GM12878 (cell line): ENCODE data around the gene HOXA2. TPM values are rescaled to one million over a fixed set of nuclear protein-coding genes. Genes with fewer than 3 reads are reported as not detected.

ENCODE experiments used
- ATAC-seq: fragments of 200-7000 bp; cut with Tn5 transposase; 3 replicates; pipeline ENCODE4 v1.9.1; 2020; ENCODE audit warnings: mild to moderate bottlenecking, moderate library complexity
- BruUV-seq: library from RNA; stranded (reverse); fragments of 400-500 nt; replicated peaks from 2 replicates; lab custom pipeline; 2021; lab: Mats Ljungman, UMichigan
- CTCF ChIA-PET: fragments of 300-600 bp; sonication (Branson Sonifier 250); formaldehyde crosslinking; extraction: SDS; loops from one replicate; lab custom pipeline; 2021; ENCODE audit warnings: inconsistent platforms; lab: Yijun Ruan, JAX
- POLR2A ChIA-PET: fragments of 350-600 bp; formaldehyde crosslinking; extraction: SDS; loops from one replicate; lab custom pipeline; 2021; ENCODE audit warnings: inconsistent platforms; lab: Charles Lee
- RAD21 ChIA-PET: fragments of 300-600 bp; sonication (Branson Sonifier 250); formaldehyde crosslinking; loops from one replicate; lab custom pipeline; 2023; ENCODE audit warnings: antibody characterized with exemption; ENCODE audit not compliant: unreplicated experiment; lab: Charles Lee
- SMC1A ChIA-PET: fragments of 300-600 bp; sonication (Branson Sonifier 250); formaldehyde crosslinking; loops from one replicate; lab custom pipeline; 2023; ENCODE audit not compliant: unreplicated experiment, uncharacterized antibody; lab: Charles Lee
- DNase-seq: peaks from one replicate; pipeline ENCODE4 v3.0.0-alpha.2; 2011; ENCODE audit warnings: low read depth, low spot score
- FAIRE-seq: peaks from 3 replicates; lab custom pipeline; 2011; peaks lifted over from hg19 to GRCh38; lab: Jason Lieb, UNC
- H2AFZ ChIP-seq: 2 replicates; pipeline ENCODE4 v1.6.0; 2011; ENCODE audit warnings: low read depth, low read length, control low read depth; ENCODE audit not compliant: control insufficient read depth
- H3K27ac ChIP-seq: 2 replicates; pipeline ENCODE4 v1.5.1; 2011; ENCODE audit warnings: control low read depth; ENCODE audit not compliant: control insufficient read depth, insufficient read depth
- H3K27me3 ChIP-seq, 2 experiments: replicated peaks in 1 of 2; 2 replicates each; pipeline versions ENCODE4 v1.6.0 to v1.6.1; 2011; ENCODE audit warnings: low read length in 1 of 2; ENCODE audit not compliant: control insufficient read depth in 2 of 2, insufficient read depth in 2 of 2
- H3K36me3 ChIP-seq, 2 experiments: 2 replicates each; pipeline ENCODE4 v1.5.1; 2011; ENCODE audit warnings: low read length in 1 of 2; ENCODE audit not compliant: control insufficient read depth in 2 of 2, insufficient read depth in 2 of 2
- H3K4me1 ChIP-seq: 2 replicates; pipeline ENCODE4 v1.6.1; 2011; ENCODE audit warnings: mild to moderate bottlenecking, low read length, moderate library complexity, mixed read lengths; ENCODE audit not compliant: control insufficient read depth, insufficient read depth
- H3K4me2 ChIP-seq: 2 replicates; pipeline ENCODE4 v1.6.0; 2011; ENCODE audit warnings: control low read depth; ENCODE audit not compliant: control insufficient read depth, insufficient read depth
- H3K4me3 ChIP-seq: fragments of 200-600 bp; sonication (generic); 2 replicates; pipeline ENCODE4 v1.5.1; 2016
- H3K79me2 ChIP-seq: 2 replicates; pipeline ENCODE4 v1.6.0; 2011; ENCODE audit warnings: low read length; ENCODE audit not compliant: control insufficient read depth, insufficient read depth
- H3K9ac ChIP-seq: 2 replicates; pipeline ENCODE4 v1.8.0; 2011; ENCODE audit warnings: low read length, control low read depth, mixed read lengths; ENCODE audit not compliant: control insufficient read depth, insufficient read depth
- H3K9me3 ChIP-seq: replicated peaks from 3 replicates; pipeline ENCODE4 v1.5.1; 2011; ENCODE audit warnings: mild to moderate bottlenecking, low read length; ENCODE audit not compliant: control insufficient read depth, insufficient read depth
- H4K20me1 ChIP-seq: 2 replicates; pipeline ENCODE4 v1.6.0; 2011; ENCODE audit not compliant: control insufficient read depth, insufficient read depth
- IRF4 ChIP-seq: IDR thresholded peaks from 2 replicates; pipeline ENCODE4 v1.6.1; 2011; ENCODE audit warnings: low read depth, low read length
- SREBF1 ChIP-seq: IDR thresholded peaks from 2 replicates; pipeline ENCODE4 v1.6.1; 2012; ENCODE audit warnings: mild to moderate bottlenecking, low read length
- SUZ12 ChIP-seq: fragments of 200-600 bp; sonication (generic); IDR thresholded peaks from one replicate; pipeline ENCODE4 v1.6.1; 2018; ENCODE audit warnings: antibody characterized with exemption, mild to moderate bottlenecking; ENCODE audit not compliant: unreplicated experiment
- YBX1 ChIP-seq: fragments of 450-650 bp; IDR thresholded peaks from 2 replicates; pipeline ENCODE4 v1.6.1; 2016; ENCODE audit warnings: antibody characterized with exemption
- WGBS: methylation state at CpG from one replicate; pipeline ENCODE4 v1.1.6; 2016; ENCODE audit warnings: low lambda C conversion rate; ENCODE audit not compliant: insufficient replicate concordance, insufficient coverage; ENCODE audit errors: missing lambda C conversion rate; 5-methylcytosine and 5-hydroxymethylcytosine counted together
- in situ Hi-C: fragments of 300-500 bp; cut with MboI; formaldehyde crosslinking; loops from 9 replicates; pipeline ENCODE4 v1.14.3; 2018; ENCODE audit warnings: mixed read lengths
- intact Hi-C: fragments of 100-400 bp; cut with micrococcal nuclease; formaldehyde crosslinking; loops from one replicate; pipeline ENCODE4 v1.14.2; 2022; ENCODE audit not compliant: unreplicated experiment
- polyA plus RNA-seq, 11 experiments: library from polyadenylated mRNA; depleted of rRNA in 4 of 11; unstranded in 6 of 11; stranded (reverse) in 5 of 11; fragments of >200 nt; fragmentation: Nextera tagmentation in 4 of 11; fragmentation: Illumina TruSeq in 1 of 11; extraction: Ambion mirVana in 4 of 11; extraction: Trizol in 1 of 11; gene quantifications; 1 replicate in 1 of 11; 2 replicates in 10 of 11; pipeline versions ENCODE4 v1.2.1 to v1.2.3, GENCODE V29; 2011 to 2016; ENCODE audit warnings: inconsistent platforms in 2 of 11, missing spikeins in 2 of 11, low read depth in 1 of 11
- total RNA-seq, 4 experiments: library from RNA; depleted of rRNA in 3 of 4; stranded (reverse); fragments of >200 nt in 3 of 4; fragmentation: Illumina TruSeq in 1 of 4; extraction: Trizol in 1 of 4; gene quantifications; 2 replicates each; pipeline versions ENCODE4 v1.2.1 to v1.2.3, GENCODE V29; 2013 to 2021
- TF ChIP-seq, protein P1 (sequence below): IDR thresholded peaks from 2 replicates; pipeline ENCODE4 v1.6.1; 2011; ENCODE audit warnings: borderline replicate concordance, low read depth, mild to moderate bottlenecking, moderate library complexity, low read length; ENCODE audit not compliant: insufficient read depth, poor library complexity, severe bottlenecking
- TF ChIP-seq, protein P2 (sequence below): fragments of 450-650 bp; IDR thresholded peaks from 2 replicates; pipeline ENCODE4 v1.6.1; 2017; ENCODE audit warnings: mild to moderate bottlenecking, moderate library complexity

HOXA2 gene
- total and polyA plus RNA-seq, 10 of the 15 experiments (the other 5 are each of a cell fraction or from before 2014, with no cell fraction given), result not detected

- BruUV-seq, result no TSS peak
- TF ChIP-seq YBX1 (no peak), IRF4 (no peak), SUZ12 (peak; percentile 17), SREBF1 (no peak)
- TF ChIP-seq, protein P1, sequence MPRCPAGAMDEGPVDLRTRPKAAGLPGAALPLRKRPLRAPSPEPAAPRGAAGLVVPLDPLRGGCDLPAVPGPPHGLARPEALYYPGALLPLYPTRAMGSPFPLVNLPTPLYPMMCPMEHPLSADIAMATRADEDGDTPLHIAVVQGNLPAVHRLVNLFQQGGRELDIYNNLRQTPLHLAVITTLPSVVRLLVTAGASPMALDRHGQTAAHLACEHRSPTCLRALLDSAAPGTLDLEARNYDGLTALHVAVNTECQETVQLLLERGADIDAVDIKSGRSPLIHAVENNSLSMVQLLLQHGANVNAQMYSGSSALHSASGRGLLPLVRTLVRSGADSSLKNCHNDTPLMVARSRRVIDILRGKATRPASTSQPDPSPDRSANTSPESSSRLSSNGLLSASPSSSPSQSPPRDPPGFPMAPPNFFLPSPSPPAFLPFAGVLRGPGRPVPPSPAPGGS, result no peak
- TF ChIP-seq, protein P2, sequence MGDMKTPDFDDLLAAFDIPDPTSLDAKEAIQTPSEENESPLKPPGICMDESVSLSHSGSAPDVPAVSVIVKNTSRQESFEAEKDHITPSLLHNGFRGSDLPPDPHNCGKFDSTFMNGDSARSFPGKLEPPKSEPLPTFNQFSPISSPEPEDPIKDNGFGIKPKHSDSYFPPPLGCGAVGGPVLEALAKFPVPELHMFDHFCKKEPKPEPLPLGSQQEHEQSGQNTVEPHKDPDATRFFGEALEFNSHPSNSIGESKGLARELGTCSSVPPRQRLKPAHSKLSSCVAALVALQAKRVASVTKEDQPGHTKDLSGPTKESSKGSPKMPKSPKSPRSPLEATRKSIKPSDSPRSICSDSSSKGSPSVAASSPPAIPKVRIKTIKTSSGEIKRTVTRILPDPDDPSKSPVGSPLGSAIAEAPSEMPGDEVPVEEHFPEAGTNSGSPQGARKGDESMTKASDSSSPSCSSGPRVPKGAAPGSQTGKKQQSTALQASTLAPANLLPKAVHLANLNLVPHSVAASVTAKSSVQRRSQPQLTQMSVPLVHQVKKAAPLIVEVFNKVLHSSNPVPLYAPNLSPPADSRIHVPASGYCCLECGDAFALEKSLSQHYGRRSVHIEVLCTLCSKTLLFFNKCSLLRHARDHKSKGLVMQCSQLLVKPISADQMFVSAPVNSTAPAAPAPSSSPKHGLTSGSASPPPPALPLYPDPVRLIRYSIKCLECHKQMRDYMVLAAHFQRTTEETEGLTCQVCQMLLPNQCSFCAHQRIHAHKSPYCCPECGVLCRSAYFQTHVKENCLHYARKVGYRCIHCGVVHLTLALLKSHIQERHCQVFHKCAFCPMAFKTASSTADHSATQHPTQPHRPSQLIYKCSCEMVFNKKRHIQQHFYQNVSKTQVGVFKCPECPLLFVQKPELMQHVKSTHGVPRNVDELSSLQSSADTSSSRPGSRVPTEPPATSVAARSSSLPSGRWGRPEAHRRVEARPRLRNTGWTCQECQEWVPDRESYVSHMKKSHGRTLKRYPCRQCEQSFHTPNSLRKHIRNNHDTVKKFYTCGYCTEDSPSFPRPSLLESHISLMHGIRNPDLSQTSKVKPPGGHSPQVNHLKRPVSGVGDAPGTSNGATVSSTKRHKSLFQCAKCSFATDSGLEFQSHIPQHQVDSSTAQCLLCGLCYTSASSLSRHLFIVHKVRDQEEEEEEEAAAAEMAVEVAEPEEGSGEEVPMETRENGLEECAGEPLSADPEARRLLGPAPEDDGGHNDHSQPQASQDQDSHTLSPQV, result no peak
- H3K27ac ChIP-seq, result no peak overlapping the region
- H2AFZ ChIP-seq, result no peak overlapping the region
- H3K36me3 ChIP-seq, result no peaks in the 10 kb centered on the region
- WGBS, result 5% methylated on average over 24 of the region's 28 CpGs
- CTCF ChIA-PET, result interaction anchor here (1.0 to 5.5 kb wide), 5 partner anchors 14 to 461 kb away, joined by 3 to 38 read pairs (median 21); partner anchors contain the start of gene HOXA1
- intact Hi-C loops, result no loop called here
- POLR2A ChIA-PET, result no interaction called here
- H3K79me2 ChIP-seq, result no peaks in the 10 kb centered on the region
- DNase-seq, result no peak
- RAD21 ChIA-PET, result interaction anchor here (2.3 kb wide), 1 partner anchor 14 kb away, joined by 7 read pairs; no protein-coding TSS in a partner anchor
- FAIRE-seq, result no peak
- no peaks in the 10 kb centered on the region; the same call in 2 of the 3 replicates for H3K9me3 ChIP-seq
- H3K4me1 ChIP-seq, result no peaks in the 10 kb centered on the region; the same call in 1 of the 2 replicates
- H3K4me2 ChIP-seq, result no peak overlapping the region
- no peaks in the 10 kb centered on the region for H4K20me1 ChIP-seq
- in situ Hi-C loops, result no loop called here
- H3K27me3 ChIP-seq, result peaks cover 13 to 41% of the 10 kb centered on the region in 2 experiments
- SMC1A ChIA-PET, result interaction anchor here (1.3 to 1.8 kb wide), 2 partner anchors 11 to 466 kb away, joined by 3 to 4 read pairs; no protein-coding TSS in a partner anchor
- no peak overlapping the region for H3K4me3 ChIP-seq
- H3K9ac ChIP-seq, result no peak overlapping the region
- ATAC-seq, result no peak
Observed at GRCh38 chr7:27148031-27148755, 45.7 kb upstream of the HOXA2 start.
